ENCODE data around the gene PNPLA3. TPM values are rescaled to one million over a fixed set of nuclear protein-coding genes. Genes with fewer than 3 reads are reported as not detected.
A peak's percentile ranks its signal among the peaks of the same experiment; 100 is the strongest.

Gene PNPLA3
- total RNA-seq, 2 donors from 2014 or later = not detected

DNA sequence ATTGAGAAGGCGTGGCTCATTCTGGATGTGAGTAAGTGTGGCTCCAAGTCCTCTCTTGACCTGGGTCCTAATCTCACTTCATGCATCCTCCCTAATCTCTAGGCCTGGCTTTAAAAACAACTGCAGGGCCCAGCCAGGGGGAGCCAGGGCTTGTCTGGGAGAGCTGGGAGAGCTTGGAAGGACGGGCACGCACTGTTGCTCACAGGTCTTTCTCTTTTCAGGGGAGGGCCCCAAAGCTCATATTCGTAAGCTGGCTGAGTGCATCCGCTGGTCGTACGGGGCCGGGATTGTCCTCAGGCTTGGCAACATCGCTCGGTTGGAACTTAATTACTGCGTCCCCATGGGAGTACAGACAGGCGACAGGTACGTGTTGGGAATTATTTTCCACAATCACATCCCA, 66.4 kb downstream of the PNPLA3 start:
- Histone ChIP-seq H3K9me3 (no peaks in the 10 kb centered on the region), H3K36me3 (peaks cover 20% of the 10 kb centered on the region), H3K4me1 (ENCODE audit: control insufficient read depth in 1 of 2, low read depth in 2 of 2) (no peaks in the 10 kb centered on the region), H3K4me3 (no peak overlapping the region), H3K27me3 (replicated peaks; ENCODE audit: insufficient read depth) (no peaks in the 10 kb centered on the region), H3K27ac (no peak overlapping the region)
- TF ChIP-seq, protein P1, sequence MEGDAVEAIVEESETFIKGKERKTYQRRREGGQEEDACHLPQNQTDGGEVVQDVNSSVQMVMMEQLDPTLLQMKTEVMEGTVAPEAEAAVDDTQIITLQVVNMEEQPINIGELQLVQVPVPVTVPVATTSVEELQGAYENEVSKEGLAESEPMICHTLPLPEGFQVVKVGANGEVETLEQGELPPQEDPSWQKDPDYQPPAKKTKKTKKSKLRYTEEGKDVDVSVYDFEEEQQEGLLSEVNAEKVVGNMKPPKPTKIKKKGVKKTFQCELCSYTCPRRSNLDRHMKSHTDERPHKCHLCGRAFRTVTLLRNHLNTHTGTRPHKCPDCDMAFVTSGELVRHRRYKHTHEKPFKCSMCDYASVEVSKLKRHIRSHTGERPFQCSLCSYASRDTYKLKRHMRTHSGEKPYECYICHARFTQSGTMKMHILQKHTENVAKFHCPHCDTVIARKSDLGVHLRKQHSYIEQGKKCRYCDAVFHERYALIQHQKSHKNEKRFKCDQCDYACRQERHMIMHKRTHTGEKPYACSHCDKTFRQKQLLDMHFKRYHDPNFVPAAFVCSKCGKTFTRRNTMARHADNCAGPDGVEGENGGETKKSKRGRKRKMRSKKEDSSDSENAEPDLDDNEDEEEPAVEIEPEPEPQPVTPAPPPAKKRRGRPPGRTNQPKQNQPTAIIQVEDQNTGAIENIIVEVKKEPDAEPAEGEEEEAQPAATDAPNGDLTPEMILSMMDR (IDR thresholded peaks at IDR 0.05) = no peak
- ATAC-seq (ENCODE audit: insufficient number of reproducible peaks, low FRiP score, low read depth) (no peak), DNase-seq (ENCODE audit: low spot score) (no peak)

GRCh38 chr22:43991316-43992020, 67.9 kb downstream of the PNPLA3 start:
- no peaks in the 10 kb centered on the region for H3K27me3 ChIP-seq (replicated peaks; ENCODE audit: insufficient read depth)
- H3K27ac ChIP-seq = no peak overlapping the region
- H3K9me3 ChIP-seq = no peaks in the 10 kb centered on the region
- H3K36me3 ChIP-seq = peaks cover 18% of the 10 kb centered on the region
- ATAC-seq (ENCODE audit: insufficient number of reproducible peaks, low FRiP score, low read depth) (no peak), DNase-seq (ENCODE audit: low spot score) (no peak)
- TF ChIP-seq, protein P1 (IDR thresholded peaks at IDR 0.05) = no peak
- no peak overlapping the region for H3K4me3 ChIP-seq
- H3K4me1 ChIP-seq (ENCODE audit: control insufficient read depth in 1 of 2, low read depth in 2 of 2) = no peaks in the 10 kb centered on the region

DNA sequence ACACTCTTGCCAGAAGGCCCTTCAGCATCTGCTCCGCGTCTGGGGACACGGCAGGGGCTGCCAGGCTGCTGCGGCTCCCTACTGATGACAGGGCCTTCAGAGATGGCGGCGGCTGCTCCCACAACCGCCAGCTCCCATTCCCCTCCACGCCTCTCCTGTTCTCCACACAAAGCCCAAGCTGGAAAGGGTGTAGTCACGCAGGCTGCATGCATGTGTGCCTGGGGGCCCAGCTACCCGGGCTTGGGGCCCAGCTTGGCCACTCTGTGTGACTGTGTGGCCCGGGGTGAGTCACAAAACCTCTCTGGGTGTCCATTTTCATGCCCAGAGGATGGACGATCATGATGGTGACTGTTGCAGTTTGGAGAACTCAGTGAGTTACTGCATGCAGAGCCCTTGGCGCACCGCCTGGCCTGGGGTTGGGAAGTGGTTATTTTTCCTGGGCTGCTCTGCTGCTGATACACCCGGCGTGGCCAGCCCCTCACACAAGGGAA, 68.8 kb downstream of the PNPLA3 start:
- H3K4me3 ChIP-seq = no peak overlapping the region
- no peaks in the 10 kb centered on the region for H3K4me1 ChIP-seq (ENCODE audit: control insufficient read depth in 1 of 2, low read depth in 2 of 2)
- H3K9me3 ChIP-seq = no peaks in the 10 kb centered on the region
- TF ChIP-seq, protein P1 (IDR thresholded peaks at IDR 0.05) = no peak
- no peak overlapping the region for H3K27ac ChIP-seq
- no peak for DNase-seq (ENCODE audit: low spot score)
- H3K36me3 ChIP-seq = peaks cover 14% of the 10 kb centered on the region
- ATAC-seq (ENCODE audit: insufficient number of reproducible peaks, low FRiP score, low read depth) = no peak
- H3K27me3 ChIP-seq (replicated peaks; ENCODE audit: insufficient read depth) = no peaks in the 10 kb centered on the region

DNA sequence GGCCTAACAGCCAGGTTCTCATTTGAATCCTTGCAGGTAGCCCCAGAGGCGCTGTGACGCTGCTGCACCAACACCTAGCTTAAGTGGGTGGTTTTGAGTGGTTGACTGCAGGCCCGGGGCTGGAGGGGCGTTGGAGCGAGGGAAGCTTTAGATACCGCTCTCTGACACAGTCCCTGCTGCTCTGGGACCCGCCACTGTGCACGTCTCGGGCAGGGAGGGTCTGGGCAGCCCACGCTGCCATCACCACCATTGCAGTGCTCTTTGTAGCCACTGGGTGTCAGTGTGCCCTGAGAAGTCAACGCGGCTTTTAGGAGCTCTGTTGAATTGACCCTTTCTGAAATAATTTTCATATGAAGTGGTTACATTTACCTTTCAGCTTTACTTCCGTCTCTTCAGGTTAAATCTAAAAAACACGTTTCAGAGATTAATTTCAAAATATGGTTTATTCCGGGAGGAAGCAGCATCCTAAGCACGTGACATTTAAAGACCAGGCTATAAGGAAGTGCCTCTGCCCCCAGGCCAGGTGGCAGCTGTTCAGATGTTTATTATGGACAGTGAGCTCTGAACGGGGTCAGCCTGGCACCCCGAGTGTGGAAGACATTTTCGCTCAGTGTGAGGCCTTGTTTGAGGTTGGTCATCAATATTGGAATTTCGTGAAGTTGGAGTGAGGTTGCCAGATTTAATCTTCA, 69.6 kb downstream of the PNPLA3 start:
- no peak for DNase-seq (ENCODE audit: low spot score)
- H3K27me3 ChIP-seq (replicated peaks; ENCODE audit: insufficient read depth) = no peaks in the 10 kb centered on the region

DNA sequence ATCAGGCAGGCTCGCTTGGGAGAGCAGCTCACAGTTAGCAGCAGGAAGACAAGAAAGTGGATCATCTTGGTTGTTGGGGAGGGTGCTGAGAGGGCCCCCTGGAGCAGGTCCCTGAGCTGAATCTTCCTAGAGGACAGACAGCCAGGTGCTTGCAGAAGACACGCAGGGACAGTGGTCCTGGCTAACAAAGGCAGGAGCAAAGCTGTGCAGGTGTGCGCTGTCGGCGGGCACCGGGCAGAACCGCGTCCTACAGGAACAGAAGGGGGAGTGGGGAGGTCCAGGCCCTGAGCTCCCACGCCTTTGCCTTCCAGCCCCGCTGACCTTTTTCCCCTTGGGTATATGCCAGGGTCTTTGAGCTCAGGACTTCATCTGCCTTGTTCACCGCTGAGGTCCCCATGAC, 70.4 kb downstream of the PNPLA3 start:
- Histone ChIP-seq H3K4me1 (ENCODE audit: control insufficient read depth in 1 of 2, low read depth in 2 of 2) (no peaks in the 10 kb centered on the region), H3K4me3 (no peak overlapping the region), H3K27ac (no peak overlapping the region), H3K36me3 (peaks cover 14% of the 10 kb centered on the region), H3K9me3 (no peaks in the 10 kb centered on the region), H3K27me3 (replicated peaks; ENCODE audit: insufficient read depth) (no peaks in the 10 kb centered on the region)
- ATAC-seq (ENCODE audit: insufficient number of reproducible peaks, low FRiP score, low read depth) (no peak), DNase-seq (ENCODE audit: low spot score) (no peak)
- TF ChIP-seq, protein P1 (IDR thresholded peaks at IDR 0.05) = no peak

More for the DNA sequence above, 69.6 kb downstream of the PNPLA3 start:
- ATAC-seq (ENCODE audit: insufficient number of reproducible peaks, low FRiP score, low read depth) = no peak
- no peak overlapping the region for H3K4me3 ChIP-seq
- TF ChIP-seq, protein P1 (IDR thresholded peaks at IDR 0.05) = peak; percentile 89
- no peaks in the 10 kb centered on the region for H3K4me1 ChIP-seq (ENCODE audit: control insufficient read depth in 1 of 2, low read depth in 2 of 2)
- H3K36me3 ChIP-seq = peaks cover 14% of the 10 kb centered on the region
- H3K27ac ChIP-seq = no peak overlapping the region
- no peaks in the 10 kb centered on the region for H3K9me3 ChIP-seq

Data from thoracic aorta (tissue), 2 donors.